Breast epithelium (tissue), 4 donors: ENCODE data around the gene ZSWIM8. TPM values are rescaled to one million over a fixed set of nuclear protein-coding genes. Genes with fewer than 3 reads are reported as not detected.
A peak's percentile ranks its signal among the peaks of the same experiment; 100 is the strongest.

Experiments used
- DNase-seq, 2 donors: peaks; one replicate each; pipeline ENCODE4 v3.0.0-alpha.2; 2019; ENCODE audit warnings: low spot score in 2 of 2
- H3K27ac ChIP-seq, 2 donors: fragments of 200-600 bp; sonication (generic) in 1 of 2; one replicate each; pipeline ENCODE4 v1.5.1; 2016 to 2019; ENCODE audit warnings: mild to moderate bottlenecking in 1 of 2
- H3K27me3 ChIP-seq, 2 donors: fragments of 200-600 bp; sonication (generic) in 1 of 2; one replicate each; pipeline versions ENCODE4 v1.5.1 to v1.6.0; 2017 to 2019; ENCODE audit warnings: control low read depth in 1 of 2, mild to moderate bottlenecking in 1 of 2
- H3K36me3 ChIP-seq: fragments of 200-600 bp; one replicate; pipeline ENCODE4 v1.5.1; 2019
- H3K4me1 ChIP-seq, 2 donors: fragments of 200-600 bp; sonication (generic); one replicate each; pipeline ENCODE4 v1.5.1; 2016 to 2019; ENCODE audit warnings: control low read depth in 1 of 2
- H3K4me3 ChIP-seq, 3 donors: fragments of 200-600 bp; sonication (generic); 1 replicate in 2 of 3; 2 replicates in 1 of 3; pipeline ENCODE4 v1.5.1; 2016 to 2019; ENCODE audit warnings: mild to moderate bottlenecking in 3 of 3, moderate library complexity in 2 of 3
- H3K9me3 ChIP-seq, 2 donors: fragments of 200-600 bp; sonication (generic) in 1 of 2; one replicate each; pipeline ENCODE4 v1.5.1; 2016 to 2019; ENCODE audit warnings: control low read depth in 1 of 2
- CTCF ChIP-seq, 3 donors: fragments of 450-650 bp; IDR thresholded peaks; one replicate each; pipeline ENCODE4 v1.5.1; 2016 to 2017; ENCODE audit warnings: antibody characterized with exemption in 3 of 3, mild to moderate bottlenecking in 3 of 3, moderate library complexity in 3 of 3
- POLR2A ChIP-seq: fragments of 450-650 bp; IDR thresholded peaks from one replicate; pipeline ENCODE4 v1.6.1; 2016; ENCODE audit warnings: antibody characterized with exemption, mild to moderate bottlenecking, moderate library complexity
- POLR2AphosphoS5 ChIP-seq, 3 donors: sonication (generic); formaldehyde crosslinking; IDR thresholded peaks; one replicate each; pipeline ENCODE4 v1.6.1; 2017; ENCODE audit warnings: antibody characterized with exemption in 3 of 3
- intact Hi-C: fragments of 100-400 bp; cut with DNase I; formaldehyde crosslinking; loops from one replicate; pipeline ENCODE4 v1.15.1; 2023; ENCODE audit warnings: low total_unique reads
- total RNA-seq, 3 donors: library from RNA; depleted of rRNA; stranded (reverse); fragments of >200 nt; gene quantifications; one replicate each; pipeline ENCODE4 v1.1.0, GENCODE V29; 2016

The ZSWIM8 gene
- total RNA-seq, 3 donors from 2014 or later = 79.2 to 87.8 (median 84.2) TPM

- no peaks in the 10 kb centered on the region for H3K4me1 ChIP-seq
- H3K27me3 ChIP-seq = no peaks in the 10 kb centered on the region
- TF ChIP-seq CTCF (IDR thresholded peaks at IDR 0.05) (no peak), POLR2AphosphoS5 (IDR thresholded peaks at IDR 0.05) (no peak), POLR2A (no peak)
- H3K36me3 ChIP-seq = no peaks in the 10 kb centered on the region
- no peak for DNase-seq
- peak overlapping the region; percentile 80 to 97 (median 93) for H3K4me3 ChIP-seq
- no peaks in the 10 kb centered on the region for H3K9me3 ChIP-seq
- intact Hi-C loops = no loop called here
- H3K27ac ChIP-seq = no peak overlapping the region
Measured at GRCh38 chr10:73810358-73810734, 24.9 kb downstream of the ZSWIM8 start.

- Histone ChIP-seq H3K4me1 (no peaks in the 10 kb centered on the region), H3K36me3 (no peaks in the 10 kb centered on the region), H3K9me3 (no peaks in the 10 kb centered on the region), H3K4me3 (peak overlapping the region; percentile 80 to 97 (median 93)), H3K27ac (peak overlapping the region; percentile 92 to 95), H3K27me3 (no peaks in the 10 kb centered on the region)
- intact Hi-C loops = no loop called here
- DNase-seq = no peak
- TF ChIP-seq POLR2AphosphoS5 (IDR thresholded peaks at IDR 0.05) (no peak), POLR2A (no peak), CTCF (IDR thresholded peaks at IDR 0.05) (no peak)
Measured at GRCh38 chr10:73810735-73811465, 25.5 kb downstream of the ZSWIM8 start.

GRCh38 chr10:73812657-73813056 is 27.3 kb downstream of the ZSWIM8 start:
- Histone ChIP-seq H3K36me3 (no peaks in the 10 kb centered on the region), H3K9me3 (no peaks in the 10 kb centered on the region), H3K4me3 (no peak overlapping the region), H3K27me3 (no peaks in the 10 kb centered on the region), H3K4me1 (no peaks in the 10 kb centered on the region), H3K27ac (peak overlapping the region in 1 of 2 donors; percentile 92)
- no peak for DNase-seq
- no peak for TF ChIP-seq CTCF (IDR thresholded peaks at IDR 0.05)
- no peak for TF ChIP-seq POLR2AphosphoS5 (IDR thresholded peaks at IDR 0.05)
- no peak for TF ChIP-seq POLR2A
- intact Hi-C loops = loop anchor here (1.0 kb wide), 1 partner anchor 41 kb away; no protein-coding TSS in a partner anchor

- Histone ChIP-seq H3K4me1 (no peaks in the 10 kb centered on the region), H3K9me3 (no peaks in the 10 kb centered on the region), H3K27ac (peak overlapping the region in 1 of 2 donors; percentile 25), H3K27me3 (no peaks in the 10 kb centered on the region), H3K4me3 (no peak overlapping the region), H3K36me3 (no peaks in the 10 kb centered on the region)
- no peak for DNase-seq
- intact Hi-C loops = no loop called here
- TF ChIP-seq POLR2AphosphoS5 (IDR thresholded peaks at IDR 0.05) (no peak), POLR2A (no peak), CTCF (IDR thresholded peaks at IDR 0.05) (no peak)
Measured at GRCh38 chr10:73813333-73813732, 27.9 kb downstream of the ZSWIM8 start.

- Histone ChIP-seq H3K36me3 (no peaks in the 10 kb centered on the region), H3K4me1 (peaks cover 0 to 5% of the 10 kb centered on the region in 2 donors), H3K27ac (peak overlapping the region in 1 of 2 donors; percentile 6), H3K27me3 (no peaks in the 10 kb centered on the region), H3K4me3 (no peak overlapping the region), H3K9me3 (no peaks in the 10 kb centered on the region)
- DNase-seq = no peak
- TF ChIP-seq POLR2AphosphoS5 (IDR thresholded peaks at IDR 0.05) = no peak
- TF ChIP-seq POLR2A = no peak
- TF ChIP-seq CTCF (IDR thresholded peaks at IDR 0.05) = no peak
- intact Hi-C loops = no loop called here
Measured at GRCh38 chr10:73814276-73814895, 29.0 kb downstream of the ZSWIM8 start.
